GM12873 (cell line): Measurements from ENCODE around the gene TIGIT.

ENCODE experiments used
- CTCF ChIP-seq: IDR thresholded peaks from 2 replicates; pipeline ENCODE4 v1.5.1; 2012; ENCODE audit warnings: low read depth, mild to moderate bottlenecking, moderate library complexity, low read length, control low read depth; ENCODE audit not compliant: insufficient read depth; ENCODE audit errors: missing control alignments

TIGIT gene

GRCh38 chr3:114313426-114313825 lies 19.6 kb downstream of the TIGIT start:
- no peak for TF ChIP-seq CTCF

GRCh38 chr3:114314282-114314681 lies 20.5 kb downstream of the TIGIT start:
- TF ChIP-seq CTCF, result no peak

GRCh38 chr3:114318295-114318694 lies 24.5 kb downstream of the TIGIT start:
- no peak for TF ChIP-seq CTCF

- TF ChIP-seq CTCF, result no peak
Measured at GRCh38 chr3:114319453-114319852, 25.6 kb downstream of the TIGIT start.

GRCh38 chr3:114320246-114320645 lies 26.4 kb downstream of the TIGIT start:
- no peak for TF ChIP-seq CTCF

- no peak for TF ChIP-seq CTCF
Measured at GRCh38 chr3:114323546-114324254, 29.9 kb downstream of the TIGIT start.

- TF ChIP-seq CTCF, result no peak
Measured at GRCh38 chr3:114327665-114328064, 33.8 kb downstream of the TIGIT start.

GRCh38 chr3:114328345-114328744 lies 34.5 kb downstream of the TIGIT start:
- no peak for TF ChIP-seq CTCF
